ENCODE results near the gene VSIG10.
"Not testable (repeated sequence)": the region's sequence is repeated elsewhere in the genome, so short reads cannot be mapped to it uniquely, and the experiment has no call there.

Gene VSIG10

GRCh38 chr12:118103201-118103600, 610 bp downstream of the VSIG10 start:
- no peak for DNase-seq

DNA sequence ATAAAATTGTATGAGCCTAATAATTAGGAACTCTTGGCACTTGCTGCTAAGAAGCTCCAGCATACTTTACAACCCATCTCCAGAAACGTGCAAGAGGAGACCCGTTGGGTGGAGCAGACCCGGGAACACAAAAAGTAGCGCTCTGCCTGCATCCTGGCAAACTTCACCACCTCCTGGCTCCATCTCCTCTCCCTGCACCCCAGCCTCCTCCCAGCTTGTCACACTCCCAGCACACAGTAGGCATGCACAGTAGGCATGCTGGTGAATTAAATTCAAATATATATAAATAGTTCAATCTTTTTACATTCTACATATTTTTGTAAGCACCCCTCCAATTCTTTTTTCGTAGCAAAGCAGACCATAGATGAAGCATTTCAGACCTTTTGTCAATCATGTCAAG, 1.2 kb downstream of the VSIG10 start:
- DNase-seq = no peak

DNA sequence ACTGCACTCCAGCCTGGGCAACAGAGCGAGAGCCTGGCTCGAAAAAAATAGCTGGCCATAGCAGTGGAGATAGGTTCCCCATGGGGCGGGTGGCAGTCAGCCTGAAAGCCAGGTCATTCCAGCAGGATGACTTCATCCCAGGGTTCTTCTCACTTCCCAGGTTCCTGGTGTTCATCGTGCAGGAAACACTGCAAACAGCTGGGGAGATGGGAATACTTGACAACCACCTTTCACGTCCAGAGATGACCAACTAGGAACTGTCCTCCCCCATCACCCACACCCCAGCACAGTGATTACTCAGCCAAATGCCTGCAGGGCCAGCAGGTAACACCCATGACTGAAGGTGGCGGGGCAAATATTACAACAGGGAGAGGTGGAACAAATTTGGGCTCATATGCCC, 1.7 kb downstream of the VSIG10 start:
- DNase-seq = no peak

DNA sequence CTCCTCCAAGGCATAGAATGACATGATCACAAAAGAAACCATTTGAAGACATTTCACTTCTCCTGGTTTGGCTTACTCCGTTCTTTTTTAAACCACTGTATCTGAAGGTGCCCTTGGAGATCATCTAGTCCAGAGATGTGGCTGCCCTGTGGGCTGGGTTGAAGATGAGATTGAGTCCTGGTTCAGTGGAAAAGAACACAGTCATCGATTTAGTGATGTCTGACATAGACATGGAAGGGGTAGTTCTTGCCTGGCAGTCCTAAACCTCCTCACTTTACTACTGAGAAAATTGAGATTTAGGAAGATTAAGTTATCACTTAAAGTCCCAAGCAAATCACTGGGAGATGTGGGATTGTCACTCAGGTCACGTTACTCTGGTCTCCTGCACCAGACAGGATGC, 2.8 kb downstream of the VSIG10 start:
- no peak for DNase-seq

GRCh38 chr12:118098911-118099671, 4.7 kb downstream of the VSIG10 start:
- no peak for DNase-seq

DNA sequence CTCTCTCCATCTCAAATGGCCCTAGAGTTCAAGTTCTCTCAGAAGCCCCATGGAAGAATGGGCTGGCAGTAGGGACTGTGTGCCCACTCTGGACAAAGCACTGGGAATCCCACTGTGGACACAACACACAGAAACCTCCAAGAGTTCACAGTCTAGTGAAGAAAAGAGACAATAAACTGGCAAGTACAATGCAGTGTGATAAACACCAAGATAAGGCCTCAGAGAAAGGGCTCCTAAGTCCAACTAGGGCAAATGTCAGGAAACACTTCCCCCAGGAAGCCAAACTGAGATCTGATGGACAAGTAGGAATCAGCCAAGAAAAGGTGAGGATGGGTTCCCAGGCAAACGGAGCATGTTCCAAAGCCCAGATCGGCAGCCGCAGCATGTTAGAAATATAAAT, 5.4 kb downstream of the VSIG10 start:
- no peak for DNase-seq

GRCh38 chr12:118094039-118094438, 9.8 kb downstream of the VSIG10 start:
- no peak for DNase-seq

DNA sequence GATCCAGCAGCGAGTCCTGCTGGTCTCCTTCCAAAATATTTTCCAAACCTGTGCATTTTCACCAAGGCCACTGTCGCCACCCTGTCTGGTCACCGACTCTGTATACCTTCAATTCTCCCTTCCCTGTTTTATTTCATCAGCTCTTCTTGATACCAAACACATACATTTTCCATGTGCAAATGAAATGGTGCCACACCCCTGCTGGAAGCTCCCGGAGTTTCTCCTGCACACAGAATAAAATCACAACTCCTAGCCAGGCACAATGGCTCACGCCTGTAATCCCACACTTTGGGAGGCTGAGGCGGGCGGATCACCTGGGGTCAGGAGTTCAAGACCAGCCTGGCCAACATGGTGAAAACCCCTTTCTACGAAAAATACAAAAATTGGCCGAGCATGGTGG, 14.0 kb downstream of the VSIG10 start:
- DNase-seq = no peak

DNA sequence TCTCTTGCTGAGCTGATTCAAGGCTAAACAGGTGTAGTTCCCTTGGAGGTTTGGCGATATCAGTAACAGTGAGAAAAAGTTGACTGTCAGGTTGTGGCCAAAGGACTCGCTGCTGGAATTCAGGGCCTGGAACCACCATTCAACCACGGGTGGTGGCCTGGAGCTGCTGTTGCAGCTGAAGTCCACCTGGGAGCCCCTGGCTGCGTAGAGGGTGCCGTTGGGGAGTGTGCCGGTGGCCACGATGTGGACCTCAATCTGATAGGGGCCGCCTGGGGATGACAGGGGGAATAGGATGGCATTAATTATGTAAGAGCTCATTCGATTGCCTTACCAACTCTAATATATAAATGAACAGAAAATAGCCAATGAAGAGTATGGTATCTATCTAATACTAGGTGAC, 21.6 kb downstream of the VSIG10 start:
- DNase-seq = no peak

DNA sequence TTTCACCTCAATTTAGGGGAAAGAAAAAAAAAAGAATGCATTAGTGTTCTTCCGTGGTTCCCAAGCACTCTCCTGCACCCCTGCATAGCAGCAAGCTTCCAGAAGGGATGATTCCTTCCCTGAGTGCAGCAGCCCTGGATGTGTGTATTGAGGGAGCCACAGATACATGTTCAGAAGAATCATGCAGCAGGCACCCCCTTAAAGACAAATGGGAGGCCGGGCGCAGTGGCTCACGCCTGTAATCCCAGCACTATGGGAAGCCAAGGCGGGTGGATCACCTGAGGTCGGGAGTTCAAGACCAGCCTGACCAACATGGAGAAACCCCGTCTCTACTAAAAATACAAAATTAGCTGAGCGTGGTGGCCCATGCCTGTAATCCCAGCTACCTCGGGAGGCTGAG, 22.3 kb downstream of the VSIG10 start:
- not testable (repeated sequence) for DNase-seq

- no peak for DNase-seq
These were observed 30.0 kb downstream of the VSIG10 start for GRCh38 chr12:118073768-118074167.

DNA sequence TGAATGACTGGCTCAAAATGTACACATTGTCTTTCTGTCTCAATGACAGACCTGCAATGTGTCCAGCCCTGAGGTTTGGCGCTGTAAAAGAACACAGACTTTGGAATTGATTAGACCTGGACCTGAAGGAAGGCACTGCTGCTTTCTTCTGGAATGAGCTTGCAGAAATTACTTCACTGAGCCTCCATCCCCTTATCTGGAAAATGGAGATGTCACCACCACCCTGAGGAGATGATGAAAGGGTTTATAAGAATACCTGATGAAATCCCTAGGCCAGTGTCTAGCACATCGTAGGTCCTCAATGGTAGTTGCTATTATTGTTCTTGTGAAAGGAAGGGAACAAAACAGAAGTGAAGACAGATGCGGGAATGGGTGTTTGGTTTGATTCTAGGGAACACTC, 33.2 kb downstream of the VSIG10 start:
- no peak for DNase-seq

- no peak for DNase-seq
These were observed 35.4 kb downstream of the VSIG10 start for GRCh38 chr12:118068445-118068844.

- DNase-seq = no peak
These were observed 38.4 kb downstream of the VSIG10 start for GRCh38 chr12:118065380-118065779.

- peak; percentile 16 for DNase-seq
These were observed 39.2 kb downstream of the VSIG10 start for GRCh38 chr12:118064608-118065007.

- DNase-seq = no peak
These were observed 40.0 kb downstream of the VSIG10 start for GRCh38 chr12:118063576-118064391.

DNA sequence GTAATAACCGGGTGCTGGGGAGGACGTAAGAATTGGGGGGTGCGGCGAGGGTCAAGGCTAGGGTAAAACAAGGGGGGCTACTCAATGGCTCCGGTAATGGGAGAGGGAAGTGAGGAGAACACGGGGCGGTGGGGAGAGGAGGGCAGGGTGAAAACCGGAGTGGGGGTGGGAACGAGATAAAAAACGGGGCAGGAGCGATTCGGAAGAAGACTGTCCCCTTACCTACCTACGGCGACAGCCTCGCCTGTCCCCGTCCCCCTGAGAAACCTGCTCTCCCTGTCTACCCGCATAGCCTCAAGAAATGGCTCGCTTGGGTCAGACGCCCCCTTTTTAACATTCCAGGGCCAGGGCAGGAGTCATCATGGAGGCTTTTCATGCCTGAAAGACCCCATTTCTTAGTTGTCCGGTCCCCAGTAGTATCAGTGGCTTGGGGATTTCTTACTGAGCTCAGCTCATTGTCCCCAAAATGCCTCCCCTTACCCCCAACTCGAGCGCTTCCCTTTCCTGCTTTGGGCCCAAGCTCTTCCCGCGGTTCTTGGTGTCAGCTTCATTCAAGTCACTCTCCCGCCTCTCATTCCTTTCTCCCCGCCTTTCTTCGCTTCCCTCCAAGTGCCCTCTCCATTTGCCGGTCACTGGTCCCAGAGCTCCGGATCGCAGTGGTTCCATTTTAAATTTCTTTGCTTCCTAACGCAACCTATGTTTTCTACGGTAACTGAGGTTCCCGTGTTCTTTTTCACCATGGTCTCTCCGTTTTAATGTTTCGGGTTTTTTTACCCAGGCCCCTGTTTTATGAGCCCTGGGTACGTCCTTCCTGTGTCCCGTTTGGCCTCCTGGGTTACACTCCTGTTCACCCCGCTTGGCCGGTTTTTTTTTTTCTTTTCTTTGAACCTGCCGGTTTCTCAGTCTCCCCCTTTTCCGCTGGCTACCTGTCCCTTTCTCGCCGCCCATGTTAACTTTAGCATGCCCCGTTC, 41.7 kb downstream of the VSIG10 start:
- no peak for DNase-seq

DNA sequence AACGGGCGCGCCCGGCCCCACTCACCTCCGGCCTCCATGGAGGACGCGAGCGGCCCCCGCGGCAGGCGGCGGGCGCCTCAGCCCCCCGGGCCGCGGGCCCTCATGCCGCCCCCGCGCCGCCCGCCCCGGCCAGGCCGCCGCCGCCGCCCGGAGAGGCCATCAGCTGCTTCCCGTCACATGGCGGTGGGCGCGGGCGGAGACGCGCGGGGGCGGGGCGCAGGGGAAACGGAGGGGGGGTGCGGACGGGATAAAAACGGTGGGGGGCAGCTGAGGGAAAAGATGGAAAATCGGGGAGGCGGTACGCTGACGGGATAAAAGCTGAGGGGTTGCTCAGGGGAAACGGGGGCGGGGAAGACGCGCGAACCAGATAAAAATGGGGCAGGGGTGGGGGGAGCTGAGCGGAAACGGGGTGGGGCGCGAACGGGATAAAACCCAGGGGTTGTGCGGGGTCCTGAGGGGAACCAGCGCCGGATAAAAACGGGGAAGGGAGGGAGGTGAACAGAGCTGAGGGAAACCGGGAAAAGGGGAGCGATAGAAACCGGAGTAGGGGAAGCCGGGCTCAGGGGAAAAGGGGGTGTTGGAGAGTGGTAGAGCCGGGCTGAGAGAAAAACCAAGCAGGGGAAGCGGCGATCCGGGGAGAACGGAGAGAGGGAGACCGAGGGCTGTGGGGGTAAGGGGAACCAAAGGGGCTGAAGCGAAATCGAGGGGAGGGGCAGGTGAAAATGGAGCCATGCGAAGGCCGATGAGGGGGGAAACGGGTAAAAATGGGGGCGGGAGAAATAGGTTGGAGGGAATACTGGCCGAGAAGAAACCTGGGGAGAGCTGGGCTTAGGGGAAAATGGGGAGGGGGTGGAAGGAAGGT, 42.6 kb downstream of the VSIG10 start, which contains the start of gene WSB2:
TSS of gene WSB2 (minus strand) at position 169 of the 862 bp plus-strand sequence. CDS start at position 38, 131 bp downstream.
- DNase-seq = no peak

GRCh38 chr12:118060301-118061010, 43.4 kb downstream of the VSIG10 start:
- DNase-seq = no peak

DNA sequence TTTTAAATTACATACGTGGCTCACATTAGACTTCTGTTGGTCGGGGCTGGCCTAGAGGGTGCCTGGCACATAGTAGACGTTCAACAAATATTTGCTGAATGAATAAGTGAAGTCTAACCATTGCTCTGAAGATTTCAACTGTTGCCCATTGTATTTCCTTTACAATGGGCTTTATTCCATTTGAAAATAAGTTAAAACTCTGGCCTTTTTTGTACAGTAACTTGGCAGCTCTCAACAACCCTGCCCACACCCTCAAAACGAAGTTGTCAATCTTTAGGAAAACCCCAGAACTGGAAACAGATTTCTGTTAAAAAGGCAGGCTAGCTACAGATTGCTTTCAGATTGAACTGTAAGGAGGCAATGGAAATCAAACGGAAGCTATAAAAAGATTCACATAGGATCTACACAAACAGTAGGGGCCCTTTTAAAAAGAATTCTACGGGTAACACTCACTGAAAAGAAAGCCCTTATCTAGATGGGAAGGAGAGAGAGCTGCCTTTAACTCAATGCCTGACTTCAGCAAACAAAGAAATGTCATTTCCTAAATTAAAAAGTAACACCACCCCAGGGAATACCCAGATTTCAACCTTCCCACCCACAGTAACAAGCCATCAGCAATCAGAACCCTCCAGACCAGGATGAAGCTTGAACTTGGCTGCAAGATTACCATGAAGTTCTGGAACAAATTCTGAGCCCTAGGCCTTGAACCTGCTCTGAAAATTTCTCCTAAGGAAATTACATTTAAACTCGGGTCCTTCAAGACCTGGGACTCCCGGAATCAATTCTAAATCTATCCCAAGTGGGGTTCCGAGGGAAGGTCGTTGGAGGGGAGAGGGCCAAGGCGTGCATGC, 44.2 kb downstream of the VSIG10 start:
- no peak for DNase-seq

Data from KG1 (cell line).